GM18519 (cell line): Measurements from ENCODE around the gene CSTF2T.
"Not testable (repeated sequence)": the region's sequence is repeated elsewhere in the genome, so short reads cannot be mapped to it uniquely, and the experiment has no call there.

Experiments used
- ATAC-seq: cut with Tn5 transposase; IDR thresholded peaks from one replicate; pipeline ENCODE4 v1.9.1; 2021; ENCODE audit warnings: mild to moderate bottlenecking, moderate library complexity; ENCODE audit not compliant: unreplicated experiment, low FRiP score

CSTF2T gene

GRCh38 chr10:51699145-51699474, 285 bp downstream of the CSTF2T start:
- ATAC-seq = no peak

- ATAC-seq = no peak
Observed at GRCh38 chr10:51698473-51699063, 827 bp downstream of the CSTF2T start.

GRCh38 chr10:51696251-51696650, 3.1 kb downstream of the CSTF2T start:
- no peak for ATAC-seq

GRCh38 chr10:51694086-51694768, 5.2 kb downstream of the CSTF2T start:
- no peak for ATAC-seq

GRCh38 chr10:51691135-51691534, 8.3 kb downstream of the CSTF2T start:
- ATAC-seq = no peak

GRCh38 chr10:51689536-51689935, 9.9 kb downstream of the CSTF2T start:
- no peak for ATAC-seq

- not testable (repeated sequence) for ATAC-seq
Observed at GRCh38 chr10:51688826-51689225, 10.6 kb downstream of the CSTF2T start.

- ATAC-seq = no peak
Observed at GRCh38 chr10:51687296-51687695, 12.1 kb downstream of the CSTF2T start.

- ATAC-seq = no peak
Observed at GRCh38 chr10:51685768-51686167, 13.6 kb downstream of the CSTF2T start.

- ATAC-seq = no peak
Observed at GRCh38 chr10:51683031-51683691, 16.2 kb downstream of the CSTF2T start.

GRCh38 chr10:51679841-51680240, 19.6 kb downstream of the CSTF2T start:
- no peak for ATAC-seq

GRCh38 chr10:51675088-51675487, 24.3 kb downstream of the CSTF2T start:
- no peak for ATAC-seq

- ATAC-seq = no peak
Observed at GRCh38 chr10:51672039-51672535, 27.3 kb downstream of the CSTF2T start.

GRCh38 chr10:51669041-51669440, 30.4 kb downstream of the CSTF2T start:
- no peak for ATAC-seq

GRCh38 chr10:51668336-51668689, 31.1 kb downstream of the CSTF2T start:
- no peak for ATAC-seq

GRCh38 chr10:51667678-51668335, 31.6 kb downstream of the CSTF2T start:
- ATAC-seq = no peak

GRCh38 chr10:51666456-51666855, 32.9 kb downstream of the CSTF2T start:
- no peak for ATAC-seq

- ATAC-seq = no peak
Observed at GRCh38 chr10:51663086-51663485, 36.3 kb downstream of the CSTF2T start.

GRCh38 chr10:51659344-51659743, 40.1 kb downstream of the CSTF2T start:
- no peak for ATAC-seq

- no peak for ATAC-seq
Observed at GRCh38 chr10:51658000-51658399, 41.4 kb downstream of the CSTF2T start.

- no peak for ATAC-seq
Observed at GRCh38 chr10:51656503-51656902, 42.9 kb downstream of the CSTF2T start.
